LNCAP (cell line): ENCODE data around the gene UCK2.

ENCODE experiments used
- CTCF ChIP-seq: fragments of 450-650 bp; IDR thresholded peaks from 2 replicates; pipeline ENCODE4 v1.5.1; 2017; ENCODE audit warnings: mild to moderate bottlenecking

Gene UCK2

DNA sequence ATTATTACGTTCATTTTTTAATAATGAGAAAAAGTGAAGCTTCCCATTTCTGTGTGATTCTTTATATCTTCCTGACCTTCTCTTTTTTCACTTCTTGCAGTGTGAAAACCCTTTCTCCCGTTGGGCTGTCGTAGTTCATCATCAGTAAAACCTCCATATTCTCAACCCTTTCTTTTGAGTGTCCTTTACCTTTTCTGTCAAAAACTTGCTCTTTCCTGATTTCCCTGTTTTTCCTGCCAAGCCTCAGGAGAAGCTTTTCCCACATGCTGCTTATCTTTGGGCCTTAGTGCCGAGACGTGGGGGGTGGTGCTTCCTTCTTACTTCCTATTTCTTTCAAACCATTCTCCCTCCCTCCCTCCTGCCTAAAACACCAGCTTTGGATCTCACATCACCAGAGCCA is 46.1 kb downstream of the UCK2 start:
- no peak for TF ChIP-seq CTCF

GRCh38 chr1:165874643-165875042 is 47.2 kb downstream of the UCK2 start:
- no peak for TF ChIP-seq CTCF

GRCh38 chr1:165875171-165875570 is 47.8 kb downstream of the UCK2 start:
- TF ChIP-seq CTCF = no peak

DNA sequence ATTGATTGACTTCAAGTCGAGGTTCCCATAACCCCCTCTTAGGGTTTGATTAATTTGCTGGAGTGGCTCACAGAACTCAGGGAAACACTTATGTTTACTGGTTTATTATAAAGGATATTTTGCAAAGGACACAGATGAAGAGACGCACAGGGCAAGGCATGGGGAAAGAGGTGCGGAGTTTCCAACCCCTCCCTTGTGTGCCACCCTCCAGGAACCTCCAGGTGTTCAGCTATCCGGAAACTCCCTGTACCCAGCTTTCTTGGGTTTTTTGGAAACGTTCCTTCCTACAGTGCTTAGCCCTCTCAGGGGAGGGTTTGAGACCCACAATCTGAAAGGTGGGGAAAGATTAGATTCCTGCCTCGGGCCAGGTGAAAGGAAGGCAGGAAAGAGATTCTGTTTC is 48.2 kb downstream of the UCK2 start:
- no peak for TF ChIP-seq CTCF

GRCh38 chr1:165876121-165876520 is 48.7 kb downstream of the UCK2 start:
- TF ChIP-seq CTCF = no peak

GRCh38 chr1:165877411-165877810 is 50.0 kb downstream of the UCK2 start:
- no peak for TF ChIP-seq CTCF

DNA sequence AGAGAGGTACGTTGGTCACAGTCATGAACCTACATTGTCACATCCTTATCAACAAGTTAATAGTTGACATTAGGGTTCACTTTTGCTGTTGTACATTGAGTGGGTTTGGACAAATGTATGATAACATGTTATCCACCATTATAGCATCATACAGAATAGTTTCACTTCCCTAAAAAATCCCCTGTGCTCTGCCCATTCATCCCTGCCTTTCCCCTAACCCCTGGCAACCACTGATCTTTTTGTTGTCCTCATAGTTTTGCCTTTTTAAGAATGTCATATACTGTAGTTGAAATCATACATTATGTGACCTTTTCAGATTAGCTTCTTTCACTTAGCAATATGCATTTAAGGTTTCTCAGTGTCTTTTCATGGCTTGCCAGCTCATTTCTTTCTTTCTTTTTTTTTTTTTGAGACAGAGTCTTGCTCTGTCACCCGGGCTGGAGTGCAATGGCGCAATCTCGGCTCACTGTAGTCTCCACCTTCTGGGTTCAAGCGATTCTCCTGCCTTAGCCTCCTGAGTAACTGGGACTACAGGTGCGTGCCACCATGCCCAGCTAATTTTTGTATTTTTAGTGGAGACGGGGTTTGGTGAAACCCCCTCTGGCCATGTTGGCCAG is 50.6 kb downstream of the UCK2 start:
- no peak for TF ChIP-seq CTCF

- no peak for TF ChIP-seq CTCF
Measured at GRCh38 chr1:165879946-165880345, 52.5 kb downstream of the UCK2 start.
